ENCODE data around the gene CLIC1.

The CLIC1 gene

DNA sequence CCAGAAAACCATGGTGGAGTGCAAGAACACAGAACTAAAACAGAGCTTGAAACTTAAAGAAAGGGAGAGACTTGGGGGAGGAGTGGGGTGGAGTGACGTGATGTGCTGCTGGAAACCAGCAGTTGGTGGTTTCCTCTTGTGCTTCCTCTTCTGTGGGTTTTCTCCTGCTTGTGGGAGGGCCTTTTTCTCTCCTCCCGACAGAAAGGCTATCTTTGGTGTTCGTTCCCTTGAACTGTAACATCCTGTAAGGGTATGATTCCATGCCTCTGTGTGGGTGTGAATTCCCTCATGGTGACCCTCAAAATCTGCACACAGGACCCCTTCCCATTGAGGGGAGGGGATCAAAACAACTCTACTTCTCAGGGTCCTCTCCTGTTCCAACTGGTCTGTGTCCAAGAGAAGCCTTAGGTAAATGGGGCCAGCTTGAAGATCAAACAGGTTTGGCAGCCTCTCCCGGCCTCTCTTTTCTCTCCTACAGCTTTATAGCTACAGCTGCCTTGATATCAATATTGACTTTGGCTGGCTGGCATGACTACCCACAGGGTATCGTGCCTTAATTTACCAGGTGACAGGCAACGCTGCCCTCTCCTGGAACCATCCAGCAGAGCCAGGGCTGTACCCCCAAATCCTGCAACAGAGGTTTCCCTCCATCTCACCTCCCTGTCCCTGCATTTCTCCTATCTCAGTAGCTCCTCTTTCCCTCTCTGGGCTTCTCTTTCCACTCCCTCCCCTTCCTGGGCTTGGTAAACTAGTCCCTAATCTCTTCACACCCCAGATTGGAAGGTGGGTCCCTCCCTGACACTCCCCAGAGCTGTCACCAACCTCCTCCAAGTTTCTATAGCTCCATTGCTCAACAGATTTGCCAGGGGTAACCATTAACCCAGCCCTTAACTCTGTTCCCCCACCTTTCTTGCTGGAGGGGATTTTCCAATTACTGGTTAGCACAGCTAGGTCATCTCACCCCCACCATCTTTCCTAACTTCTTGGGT, 2.0 kb upstream of the CLIC1 start:
- Histone ChIP-seq H3F3A (ENCODE audit: low read depth) (peaks cover 10% of the 10 kb centered on the region), H3K9ac (ENCODE audit: low read depth, low read length, poor library complexity, severe bottlenecking) (peak overlapping the region; percentile 100), H4K20me1 (ENCODE audit: insufficient read depth, low read length, poor library complexity, severe bottlenecking) (peaks cover 19% of the 10 kb centered on the region), H3K4me1 (ENCODE audit: insufficient read depth, low read length, poor library complexity, severe bottlenecking) (peaks cover 54% of the 10 kb centered on the region), H3K27me3 (ENCODE audit: insufficient read depth, low read length, poor library complexity, severe bottlenecking) (peaks cover 9% of the 10 kb centered on the region), H3K79me2 (ENCODE audit: insufficient read depth, low read length) (peaks cover 65% of the 10 kb centered on the region), H2AFZ (ENCODE audit: low read length) (no peak overlapping the region), H3K9me3 (ENCODE audit: insufficient read depth, low read depth, low read length) (no peaks in the 10 kb centered on the region), H3K9me2 (replicated peaks; ENCODE audit: low read depth, low read length) (no peaks in the 10 kb centered on the region), H3K4me2 (ENCODE audit: low read depth, low read length, poor library complexity, severe bottlenecking) (peak overlapping the region; percentile 99), H3K36me3 (ENCODE audit: insufficient read depth, low read length) (peaks cover 10% of the 10 kb centered on the region), H3K4me3 (ENCODE audit: low read length, poor library complexity, severe bottlenecking) (peak overlapping the region; percentile 100)
- TF ChIP-seq, protein P1, sequence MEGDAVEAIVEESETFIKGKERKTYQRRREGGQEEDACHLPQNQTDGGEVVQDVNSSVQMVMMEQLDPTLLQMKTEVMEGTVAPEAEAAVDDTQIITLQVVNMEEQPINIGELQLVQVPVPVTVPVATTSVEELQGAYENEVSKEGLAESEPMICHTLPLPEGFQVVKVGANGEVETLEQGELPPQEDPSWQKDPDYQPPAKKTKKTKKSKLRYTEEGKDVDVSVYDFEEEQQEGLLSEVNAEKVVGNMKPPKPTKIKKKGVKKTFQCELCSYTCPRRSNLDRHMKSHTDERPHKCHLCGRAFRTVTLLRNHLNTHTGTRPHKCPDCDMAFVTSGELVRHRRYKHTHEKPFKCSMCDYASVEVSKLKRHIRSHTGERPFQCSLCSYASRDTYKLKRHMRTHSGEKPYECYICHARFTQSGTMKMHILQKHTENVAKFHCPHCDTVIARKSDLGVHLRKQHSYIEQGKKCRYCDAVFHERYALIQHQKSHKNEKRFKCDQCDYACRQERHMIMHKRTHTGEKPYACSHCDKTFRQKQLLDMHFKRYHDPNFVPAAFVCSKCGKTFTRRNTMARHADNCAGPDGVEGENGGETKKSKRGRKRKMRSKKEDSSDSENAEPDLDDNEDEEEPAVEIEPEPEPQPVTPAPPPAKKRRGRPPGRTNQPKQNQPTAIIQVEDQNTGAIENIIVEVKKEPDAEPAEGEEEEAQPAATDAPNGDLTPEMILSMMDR (conservative IDR thresholded peaks at IDR 0.05; ENCODE audit: low read length): peak; percentile 52
- no peak for TF ChIP-seq EZH2phosphoT487 (IDR thresholded peaks at IDR 0.05; ENCODE audit: borderline replicate concordance)

DNA sequence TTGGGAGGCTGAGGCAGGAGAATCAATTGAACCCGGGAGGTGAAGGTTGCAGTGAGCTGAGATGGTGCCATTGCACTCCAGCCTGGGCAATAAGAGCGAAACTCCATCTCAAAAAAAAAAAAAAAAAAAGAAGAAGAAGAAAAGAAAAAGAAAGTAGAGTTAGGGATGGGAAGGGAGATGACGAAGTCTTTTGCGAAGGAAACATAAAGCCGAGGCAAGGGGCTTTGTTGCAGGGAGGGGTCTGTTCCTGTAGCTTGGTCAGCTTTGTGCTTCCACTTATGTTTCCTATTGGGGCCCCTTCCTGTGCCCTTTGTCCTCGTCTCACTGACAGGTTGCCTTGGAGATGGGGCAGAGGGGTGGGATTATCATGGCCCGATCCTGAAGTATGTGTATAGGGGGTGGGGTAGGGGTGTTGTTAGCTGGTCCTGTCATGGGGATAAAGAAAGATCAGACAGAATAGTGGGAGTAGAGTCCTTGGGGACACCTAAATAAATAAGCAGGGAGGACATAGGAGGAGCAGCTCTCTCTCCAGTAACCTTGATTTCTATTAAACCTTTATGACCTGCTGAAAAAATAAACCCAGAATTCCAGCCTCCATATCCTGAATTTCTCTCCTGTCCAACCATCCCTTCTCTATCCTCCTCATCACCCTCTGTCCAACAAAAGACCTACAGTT, 1.1 kb upstream of the CLIC1 start:
- H2AFZ ChIP-seq (ENCODE audit: low read length): no peak overlapping the region
- TF ChIP-seq, protein P1 (conservative IDR thresholded peaks at IDR 0.05; ENCODE audit: low read length): no peak
- TF ChIP-seq EZH2phosphoT487 (IDR thresholded peaks at IDR 0.05; ENCODE audit: borderline replicate concordance): no peak
- H3F3A ChIP-seq (ENCODE audit: low read depth): peaks cover 12% of the 10 kb centered on the region
- H3K79me2 ChIP-seq (ENCODE audit: insufficient read depth, low read length): peaks cover 73% of the 10 kb centered on the region
- H4K20me1 ChIP-seq (ENCODE audit: insufficient read depth, low read length, poor library complexity, severe bottlenecking): peaks cover 23% of the 10 kb centered on the region
- no peaks in the 10 kb centered on the region for H3K9me2 ChIP-seq (replicated peaks; ENCODE audit: low read depth, low read length)
- H3K27me3 ChIP-seq (ENCODE audit: insufficient read depth, low read length, poor library complexity, severe bottlenecking): peaks cover 9% of the 10 kb centered on the region
- peak overlapping the region; percentile 99 for H3K4me2 ChIP-seq (ENCODE audit: low read depth, low read length, poor library complexity, severe bottlenecking)
- H3K4me1 ChIP-seq (ENCODE audit: insufficient read depth, low read length, poor library complexity, severe bottlenecking): peaks cover 57% of the 10 kb centered on the region
- H3K4me3 ChIP-seq (ENCODE audit: low read length, poor library complexity, severe bottlenecking): peak overlapping the region; percentile 100
- H3K36me3 ChIP-seq (ENCODE audit: insufficient read depth, low read length): peaks cover 16% of the 10 kb centered on the region
- H3K9me3 ChIP-seq (ENCODE audit: insufficient read depth, low read depth, low read length): no peaks in the 10 kb centered on the region
- H3K9ac ChIP-seq (ENCODE audit: low read depth, low read length, poor library complexity, severe bottlenecking): peak overlapping the region; percentile 100

DNA sequence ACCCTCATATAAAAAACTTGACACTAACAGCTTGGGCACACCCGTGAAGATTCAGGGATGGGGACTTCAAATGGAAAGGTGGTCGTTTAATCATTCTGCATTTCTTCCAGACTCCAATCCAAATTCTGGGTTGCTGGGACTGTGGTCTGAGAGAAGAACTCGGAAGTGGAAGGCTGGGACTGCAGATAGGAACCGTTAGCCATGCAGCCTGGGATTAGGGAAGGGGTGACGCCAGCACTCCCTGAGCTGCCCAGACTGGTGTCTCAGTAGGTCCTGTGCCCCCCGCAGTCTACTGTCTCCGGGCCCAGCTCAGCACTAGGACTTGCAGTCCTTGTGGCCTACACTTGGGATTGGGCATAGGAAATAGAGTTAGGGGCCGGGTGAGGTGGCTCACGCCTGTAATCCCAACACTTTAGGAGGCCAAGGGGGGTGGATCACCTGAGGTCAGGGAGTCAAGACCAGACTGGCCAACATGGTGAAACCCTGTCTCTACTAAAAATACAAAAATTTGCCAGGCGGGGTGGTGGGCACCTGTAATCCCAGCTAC, 511 bp upstream of the CLIC1 start:
- Histone ChIP-seq H2AFZ (ENCODE audit: low read length) (no peak overlapping the region), H3K4me1 (ENCODE audit: insufficient read depth, low read length, poor library complexity, severe bottlenecking) (peaks cover 60% of the 10 kb centered on the region), H3K9me3 (ENCODE audit: insufficient read depth, low read depth, low read length) (no peaks in the 10 kb centered on the region), H3K36me3 (ENCODE audit: insufficient read depth, low read length) (peaks cover 22% of the 10 kb centered on the region), H3K4me2 (ENCODE audit: low read depth, low read length, poor library complexity, severe bottlenecking) (peak overlapping the region; percentile 99), H3K4me3 (ENCODE audit: low read length, poor library complexity, severe bottlenecking) (peak overlapping the region; percentile 100), H3F3A (ENCODE audit: low read depth) (peaks cover 17% of the 10 kb centered on the region), H4K20me1 (ENCODE audit: insufficient read depth, low read length, poor library complexity, severe bottlenecking) (peaks cover 26% of the 10 kb centered on the region), H3K9me2 (replicated peaks; ENCODE audit: low read depth, low read length) (no peaks in the 10 kb centered on the region), H3K79me2 (ENCODE audit: insufficient read depth, low read length) (peaks cover 77% of the 10 kb centered on the region), H3K9ac (ENCODE audit: low read depth, low read length, poor library complexity, severe bottlenecking) (peak overlapping the region; percentile 100), H3K27me3 (ENCODE audit: insufficient read depth, low read length, poor library complexity, severe bottlenecking) (peaks cover 9% of the 10 kb centered on the region)
- TF ChIP-seq, protein P1 (conservative IDR thresholded peaks at IDR 0.05; ENCODE audit: low read length): no peak
- TF ChIP-seq EZH2phosphoT487 (IDR thresholded peaks at IDR 0.05; ENCODE audit: borderline replicate concordance): no peak

All from Loucy (cell line).